Cortex of kidney (tissue), 1 donor: ENCODE data around the gene VSTM4.

Experiments used
- DNase-seq: peaks from one replicate; lab custom pipeline; 2025; lab: John Stamatoyannopoulos, UW

VSTM4 gene

DNA sequence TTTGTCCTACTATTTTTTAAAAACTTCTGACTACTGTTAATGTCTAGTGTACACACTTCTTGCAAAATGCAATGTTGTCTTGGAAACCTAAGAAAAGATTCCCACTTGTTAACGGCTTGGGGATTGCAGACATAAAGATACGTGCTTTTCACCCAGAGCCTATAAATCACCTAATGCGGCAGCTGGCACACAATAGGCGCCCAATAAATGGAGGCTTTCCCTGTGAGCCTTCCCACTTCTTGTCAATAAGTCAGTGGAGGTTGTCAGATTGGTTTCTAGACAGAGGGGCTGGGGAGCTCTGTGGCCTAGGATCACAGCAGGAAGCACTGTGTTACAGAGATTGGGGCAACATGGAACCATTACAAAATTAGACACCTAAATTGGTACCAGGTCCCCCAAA is 74.7 kb downstream of the VSTM4 start:
- no peak for DNase-seq

DNA sequence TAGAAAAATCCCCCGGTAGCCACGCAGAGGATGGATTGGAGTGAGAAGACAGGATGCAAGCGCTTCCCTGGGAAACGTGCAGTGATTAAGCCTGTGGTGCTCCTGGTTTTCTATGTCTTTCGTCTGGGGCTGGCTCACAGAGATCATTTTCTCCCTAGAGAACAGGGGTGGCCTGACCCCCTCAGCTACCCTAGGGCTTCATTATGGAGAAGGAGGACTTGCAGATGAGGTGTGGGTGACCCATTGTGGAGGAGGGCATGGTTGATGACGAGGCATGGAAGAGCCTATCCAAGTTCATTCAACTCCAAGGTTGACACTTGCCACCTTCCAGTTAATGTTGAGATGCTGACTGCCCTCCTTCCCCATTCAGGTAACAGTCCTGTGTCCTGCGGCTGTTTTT is 75.9 kb downstream of the VSTM4 start:
- DNase-seq = no peak

- DNase-seq = no peak
These were observed 76.6 kb downstream of the VSTM4 start for GRCh38 chr10:49038711-49039110.

DNA sequence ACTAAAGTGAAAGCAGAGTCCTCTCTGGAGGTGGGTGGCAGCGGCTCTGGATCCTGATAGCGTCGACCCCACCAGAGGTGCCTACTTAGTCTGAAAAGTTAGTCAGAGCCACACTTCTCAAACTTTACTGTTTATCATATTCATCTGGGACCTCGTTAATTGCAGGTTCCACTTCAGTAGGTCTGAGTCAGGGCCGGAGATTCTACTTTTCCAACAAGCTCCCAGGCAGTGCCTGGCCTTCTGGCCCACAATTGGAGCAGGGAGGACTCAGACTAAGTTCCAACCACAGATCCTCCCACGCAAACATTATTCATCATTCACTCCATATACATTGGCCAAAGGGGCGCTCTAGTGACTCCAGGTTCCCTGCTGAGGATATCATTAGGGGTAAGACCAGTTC is 78.1 kb downstream of the VSTM4 start:
- DNase-seq = no peak

DNA sequence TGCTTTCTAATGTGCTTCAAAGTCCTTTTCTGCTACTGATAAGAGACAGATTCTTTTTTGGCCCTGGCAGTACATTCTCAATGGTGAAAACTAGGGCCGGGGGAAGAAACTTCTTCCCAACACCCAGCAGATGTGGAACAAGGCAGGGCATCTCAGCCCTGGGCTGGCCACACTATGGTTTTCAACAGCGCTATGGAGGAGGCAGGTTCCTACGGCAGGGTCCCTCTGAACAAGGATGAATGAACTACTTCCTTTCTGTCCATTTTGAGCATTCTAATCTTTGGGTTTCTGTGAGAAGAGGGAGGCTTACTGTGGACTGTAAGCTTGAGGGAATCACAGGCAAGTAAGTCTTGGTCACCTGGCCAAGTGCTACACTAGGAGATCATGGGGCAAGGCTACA is 78.7 kb downstream of the VSTM4 start:
- DNase-seq = no peak

DNA sequence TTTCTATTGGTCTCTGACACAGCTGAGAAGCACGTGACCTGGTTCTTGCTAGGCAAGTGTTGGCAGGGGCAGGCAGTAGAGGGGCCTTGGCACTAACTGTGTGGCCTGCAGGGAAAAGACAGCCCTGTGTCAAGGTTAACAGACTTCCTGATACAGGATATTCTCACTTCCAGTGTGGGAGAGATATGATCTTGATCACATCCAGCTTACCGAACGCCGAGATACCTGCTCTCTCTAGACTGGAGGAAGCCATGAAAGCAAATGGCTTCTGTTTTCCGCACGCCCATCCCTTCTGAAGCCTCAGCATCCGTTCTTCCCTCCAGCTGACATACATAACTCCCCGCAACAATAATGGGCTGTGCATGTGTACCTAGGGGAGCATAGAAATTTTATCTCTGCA is 79.4 kb downstream of the VSTM4 start:
- no peak for DNase-seq

DNA sequence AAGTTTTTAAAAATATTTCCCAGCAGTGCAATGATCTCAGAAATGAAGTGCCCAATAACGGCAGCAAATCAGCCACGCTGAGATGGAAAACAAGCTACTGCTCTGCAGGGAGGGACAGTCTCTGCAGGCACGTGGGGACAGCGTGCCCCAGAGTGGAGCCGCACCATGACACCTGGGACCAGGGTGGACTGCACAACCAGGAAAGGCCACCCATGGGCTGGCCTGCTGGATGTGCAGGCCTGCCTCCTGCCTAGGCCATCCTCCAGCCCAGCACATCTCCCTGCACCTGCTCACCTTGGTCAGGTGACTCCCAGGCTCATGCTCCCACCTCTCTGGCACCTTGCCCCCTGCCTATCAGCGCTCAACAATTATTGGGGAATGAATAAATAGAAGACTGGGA is 80.4 kb downstream of the VSTM4 start:
- no peak for DNase-seq

GRCh38 chr10:49033939-49034338 is 81.4 kb downstream of the VSTM4 start:
- no peak for DNase-seq

DNA sequence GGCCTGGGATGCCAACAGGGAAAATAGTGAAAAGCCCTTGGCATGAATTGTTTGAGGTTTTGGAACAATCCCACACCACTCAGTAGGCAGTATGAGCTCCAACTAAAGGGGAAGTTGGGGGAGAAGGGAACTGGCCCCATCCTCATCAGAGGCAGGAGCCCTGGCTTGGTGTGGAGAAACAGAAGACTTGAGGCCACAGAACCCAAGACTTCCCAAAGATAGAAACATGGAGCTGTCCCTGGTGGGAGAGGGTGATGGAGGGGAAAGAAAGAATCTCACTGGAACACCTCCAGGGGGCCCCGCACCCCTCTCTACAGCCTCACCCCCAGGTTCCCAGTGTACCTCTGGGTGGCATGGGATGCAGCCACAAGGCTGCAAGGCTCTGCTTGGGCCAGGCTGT is 85.7 kb downstream of the VSTM4 start:
- DNase-seq = no peak

DNA sequence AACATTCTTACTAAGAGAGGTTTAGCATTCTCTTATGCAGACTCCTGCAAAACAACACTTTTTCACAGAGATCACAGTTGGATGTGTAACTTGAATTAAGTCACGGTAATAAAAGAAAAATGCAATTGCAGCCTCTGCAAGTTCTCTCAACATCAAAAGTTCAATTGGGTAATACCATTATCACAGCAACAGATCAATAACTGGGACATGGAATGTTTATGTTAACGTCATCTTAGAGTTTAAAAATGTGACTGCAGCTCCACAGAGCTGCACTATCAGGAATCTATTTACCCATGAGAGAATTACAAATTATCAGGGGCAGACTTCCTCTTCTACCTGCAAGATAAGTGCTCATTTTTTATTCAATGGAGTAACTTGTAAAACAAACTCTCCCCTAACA is 86.7 kb downstream of the VSTM4 start:
- DNase-seq = no peak

GRCh38 chr10:49025347-49025983 is 89.9 kb downstream of the VSTM4 start:
- no peak for DNase-seq

GRCh38 chr10:49024484-49024883 is 90.8 kb downstream of the VSTM4 start:
- DNase-seq = no peak

DNA sequence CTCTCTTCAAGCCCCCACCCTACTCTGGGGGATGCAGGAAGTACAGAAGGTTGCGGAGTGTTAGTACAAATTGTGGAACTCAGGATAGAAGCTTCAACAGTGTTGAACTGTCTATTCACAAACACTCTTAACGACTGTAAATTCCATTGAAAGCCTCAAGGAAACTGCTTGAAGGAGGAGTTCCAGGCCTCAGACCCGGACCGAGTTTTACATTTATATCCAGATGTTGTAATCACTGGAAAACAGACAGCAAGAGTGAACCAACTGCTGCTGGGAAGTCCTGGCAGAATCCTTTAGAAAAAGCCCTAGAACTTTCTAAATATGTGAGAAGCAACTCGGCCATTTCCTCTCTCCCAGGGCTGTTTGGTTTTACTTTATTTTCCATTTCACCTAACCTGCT is 91.6 kb downstream of the VSTM4 start:
- no peak for DNase-seq

DNA sequence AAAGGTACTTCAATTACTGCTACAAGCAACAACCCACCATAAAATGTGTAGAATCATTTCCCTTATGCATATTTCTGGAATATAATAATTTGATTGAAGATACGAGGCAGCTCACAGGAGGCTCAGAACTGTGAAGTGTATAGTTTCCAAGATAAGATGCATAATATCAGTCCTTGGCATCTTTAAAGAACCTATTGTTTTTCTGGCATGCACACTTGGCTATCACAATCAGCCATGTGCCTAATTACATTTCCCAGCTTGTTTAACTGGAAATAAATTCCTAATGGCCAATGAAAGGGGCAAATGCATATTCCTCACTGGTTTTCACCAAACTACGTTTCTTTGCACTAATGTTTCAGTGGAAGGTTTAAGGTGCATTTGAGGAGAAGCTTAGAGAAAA is 92.3 kb downstream of the VSTM4 start:
- DNase-seq = no peak

DNA sequence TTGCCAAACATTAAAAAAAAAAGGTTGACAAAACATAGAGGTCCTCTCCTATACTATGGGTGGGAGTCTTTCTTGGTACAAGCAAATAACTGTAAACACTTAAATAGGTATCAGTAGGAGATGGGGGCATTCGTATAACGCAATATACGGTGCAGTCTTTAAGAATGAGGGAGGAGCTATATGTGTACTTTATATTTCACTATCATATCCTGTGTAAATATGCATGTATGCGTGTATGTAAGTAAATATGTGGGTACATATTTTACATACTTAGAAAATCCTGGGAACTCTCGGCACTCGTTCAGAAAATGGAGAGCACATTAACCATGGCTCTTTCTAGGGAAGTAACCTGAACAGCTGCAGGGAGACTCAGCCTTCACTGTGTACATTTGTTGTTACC is 93.6 kb downstream of the VSTM4 start:
- no peak for DNase-seq

- no peak for DNase-seq
These were observed 99.6 kb downstream of the VSTM4 start for GRCh38 chr10:49015700-49016099.

GRCh38 chr10:49012603-49013002 is 102.7 kb downstream of the VSTM4 start:
- DNase-seq = no peak

DNA sequence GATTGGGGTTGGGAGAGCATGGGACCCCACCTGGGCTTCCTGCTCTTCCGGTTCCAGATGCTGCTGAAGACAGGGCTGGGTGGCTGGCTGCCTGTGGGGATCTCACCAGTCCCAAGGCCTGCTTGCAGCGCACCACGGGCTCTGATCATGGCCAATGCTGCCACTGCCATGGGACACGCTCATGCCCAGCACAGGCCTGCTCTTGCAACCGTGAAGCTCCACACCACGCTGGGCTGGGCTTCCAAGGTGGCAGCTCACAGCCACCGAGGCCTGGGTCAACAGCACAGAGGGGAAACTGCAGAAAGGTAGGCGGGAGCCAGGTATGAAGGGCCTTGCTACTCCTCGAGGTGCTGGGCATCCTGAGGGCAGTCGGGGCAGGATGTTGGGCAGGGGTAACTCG is 103.6 kb downstream of the VSTM4 start:
- no peak for DNase-seq

DNA sequence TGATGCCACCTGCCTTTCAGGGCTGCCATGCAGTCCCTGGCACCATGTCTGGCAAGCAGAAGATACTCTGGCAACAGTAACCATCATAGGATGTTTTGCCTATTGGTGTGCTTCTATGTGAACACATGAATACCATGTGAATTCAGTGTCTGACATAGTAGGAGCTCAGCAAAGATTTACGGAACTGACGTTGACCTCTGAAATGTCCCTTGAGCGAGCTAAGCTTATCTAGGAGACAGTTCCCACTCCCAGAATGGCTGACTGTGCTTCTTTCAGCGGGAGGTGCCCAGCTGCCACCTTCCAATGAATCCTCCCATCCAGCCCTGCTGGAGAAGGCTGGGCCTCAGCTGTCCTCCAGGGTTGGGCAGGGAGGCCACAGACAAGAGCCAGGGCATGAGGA is 104.5 kb downstream of the VSTM4 start:
- DNase-seq = no peak

GRCh38 chr10:49010295-49010694 is 105.0 kb downstream of the VSTM4 start:
- no peak for DNase-seq

DNA sequence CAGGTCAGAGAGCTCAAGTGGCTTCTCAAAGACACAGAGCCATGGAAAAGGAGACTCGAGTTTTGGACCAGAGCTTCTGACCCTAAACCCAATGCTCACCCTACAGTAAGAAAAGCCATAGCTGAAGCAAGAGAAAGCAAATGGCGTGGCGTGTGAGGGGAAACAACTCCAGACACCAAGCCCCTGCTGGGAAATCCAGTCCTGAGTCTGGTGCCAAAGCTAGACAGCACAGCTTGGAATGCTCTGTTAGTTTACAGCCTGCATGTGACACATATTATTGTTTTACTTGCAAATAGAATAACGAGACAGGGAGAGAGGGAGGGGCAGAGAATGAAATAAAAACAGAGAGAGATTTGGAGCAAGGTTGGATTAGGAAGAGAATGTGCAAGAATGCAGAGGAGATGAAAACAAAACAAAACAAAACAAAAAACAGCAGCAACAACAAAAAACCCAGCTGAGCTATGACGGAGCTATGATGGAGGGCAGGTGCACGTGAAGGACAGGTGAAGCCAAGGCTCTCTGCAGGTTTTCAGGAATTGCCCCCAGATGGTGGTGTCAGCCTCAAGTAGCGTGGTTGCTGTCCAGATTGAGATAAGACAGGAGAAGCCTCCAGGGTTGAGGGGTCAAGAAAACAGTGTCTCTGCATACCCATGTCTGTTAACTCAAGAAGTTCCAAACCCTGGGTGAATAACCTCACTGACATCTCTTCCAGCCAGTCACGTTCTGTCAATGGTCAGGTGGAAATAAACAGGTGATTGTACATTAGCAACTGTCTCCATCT is 105.9 kb downstream of the VSTM4 start:
- DNase-seq = no peak

DNA sequence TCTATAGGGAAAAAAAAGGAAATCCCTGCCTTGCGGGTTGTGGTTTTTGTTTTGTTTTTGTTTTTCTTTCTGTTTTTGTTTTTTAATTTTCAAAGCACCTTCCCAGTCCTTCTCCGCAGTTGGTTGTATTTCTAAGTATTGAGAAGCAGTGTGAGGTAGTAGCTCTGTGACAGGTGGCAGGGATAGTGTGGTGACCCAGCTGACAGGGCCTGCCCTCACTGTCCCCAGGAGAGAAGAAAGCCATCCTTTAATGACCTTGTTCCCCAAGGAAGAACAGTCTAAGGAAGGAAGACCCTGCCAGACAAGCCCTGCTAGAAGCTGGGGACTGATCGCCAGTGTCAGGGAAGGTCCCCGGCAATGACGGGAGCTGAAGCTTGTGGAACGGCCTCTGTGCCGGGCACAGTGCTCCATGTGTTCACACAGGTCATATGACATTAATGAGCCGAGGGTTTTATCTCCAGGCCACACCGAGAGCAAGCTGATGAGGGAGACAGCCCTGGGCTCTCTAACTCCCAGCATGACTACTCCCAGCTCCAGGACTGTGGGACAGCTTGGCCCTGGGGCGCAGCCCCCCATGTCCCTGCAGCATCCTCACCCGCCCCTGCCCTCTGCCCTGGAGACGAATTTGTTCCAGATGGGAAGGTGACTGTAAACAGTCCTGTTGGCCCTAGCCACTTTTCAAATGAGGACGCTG is 106.7 kb downstream of the VSTM4 start:
- no peak for DNase-seq

GRCh38 chr10:49008091-49008490 is 107.2 kb downstream of the VSTM4 start:
- DNase-seq = no peak
